BLaER1 treated with 17β-estradiol and CSF1 and Interleukin-3, amounts not matched to agents 10 nM and 100 nM (cell line): ENCODE results near the gene CTXN3.
"Not testable (repeated sequence)": the region's sequence is repeated elsewhere in the genome, so short reads cannot be mapped to it uniquely, and the experiment has no call there.

Experiments
- H3K27ac ChIP-seq, 11 experiments: shearing (Covaris generic); formaldehyde crosslinking; 2 replicates each; pipeline ENCODE4 v1.8.1; 2022
- H3K27me3 ChIP-seq, 11 experiments: shearing (Covaris generic); formaldehyde crosslinking; 2 replicates each; pipeline ENCODE4 v1.8.1; 2022
- H3K36me3 ChIP-seq, 11 experiments: shearing (Covaris generic); formaldehyde crosslinking; 2 replicates each; pipeline ENCODE4 v1.8.1; 2022
- H3K4me1 ChIP-seq, 10 experiments: shearing (Covaris generic); formaldehyde crosslinking; 2 replicates each; pipeline ENCODE4 v1.8.1; 2022
- H3K4me2 ChIP-seq, 11 experiments: shearing (Covaris generic); formaldehyde crosslinking; 2 replicates each; pipeline ENCODE4 v1.8.1; 2022
- H3K4me3 ChIP-seq, 10 experiments: shearing (Covaris generic); formaldehyde crosslinking; 2 replicates each; pipeline ENCODE4 v1.8.1; 2022
- H3K9ac ChIP-seq, 11 experiments: shearing (Covaris generic); formaldehyde crosslinking; 2 replicates each; pipeline ENCODE4 v1.8.1; 2022
- H3K9me3 ChIP-seq, 11 experiments: shearing (Covaris generic); formaldehyde crosslinking; replicated peaks in 1 of 11; 2 replicates each; pipeline ENCODE4 v1.8.1; 2022
- H4K20me1 ChIP-seq, 11 experiments: shearing (Covaris generic); formaldehyde crosslinking; 2 replicates each; pipeline ENCODE4 v1.8.1; 2022
- Cebpa-rat ChIP-seq, 11 experiments: shearing (Covaris generic); IDR thresholded peaks; 2 replicates each; pipeline ENCODE4 v1.8.1; 2022

CTXN3 gene

DNA sequence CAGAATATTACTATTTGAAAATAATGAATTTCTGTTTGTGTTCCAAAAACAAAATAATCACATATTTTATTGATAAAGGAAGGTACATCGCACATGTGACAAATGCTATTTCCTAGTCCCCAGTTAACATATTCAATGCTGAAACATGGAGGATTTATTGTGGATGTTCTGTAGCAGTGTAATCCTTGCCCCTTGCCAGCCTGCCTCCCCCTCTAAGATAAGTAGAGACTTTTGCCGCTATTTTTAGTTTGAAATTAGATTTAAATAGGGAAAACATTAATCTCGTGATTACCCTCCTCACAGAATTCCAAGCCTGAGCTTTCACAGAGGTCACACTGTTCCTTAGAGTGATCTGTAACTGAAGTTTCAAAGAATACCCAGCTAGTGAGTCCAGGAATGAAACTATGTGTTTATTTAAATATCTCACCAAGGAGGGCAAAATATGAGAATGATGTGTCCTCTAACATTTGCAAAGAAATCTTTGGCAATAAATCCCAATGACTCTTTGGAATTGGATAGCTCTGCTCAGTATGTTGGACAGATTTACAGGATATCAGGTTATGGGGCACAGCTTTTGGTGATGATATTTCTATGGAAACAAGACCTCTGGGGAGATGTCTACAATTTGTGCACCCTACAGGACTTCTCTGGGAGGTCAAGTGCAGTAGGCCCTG is 17.3 kb downstream of the CTXN3 start:
- Histone ChIP-seq H4K20me1 (no peaks in the 10 kb centered on the region), H3K27me3 (no peaks in the 10 kb centered on the region), H3K27ac (no peak overlapping the region), H3K9me3 (no peaks in the 10 kb centered on the region), H3K36me3 (no peaks in the 10 kb centered on the region), H3K4me1 (no peaks in the 10 kb centered on the region), H3K4me3 (no peak overlapping the region), H3K9ac (no peak overlapping the region), H3K4me2 (no peak overlapping the region)
- no peak for TF ChIP-seq Cebpa-rat (IDR thresholded peaks at IDR 0.05)

DNA sequence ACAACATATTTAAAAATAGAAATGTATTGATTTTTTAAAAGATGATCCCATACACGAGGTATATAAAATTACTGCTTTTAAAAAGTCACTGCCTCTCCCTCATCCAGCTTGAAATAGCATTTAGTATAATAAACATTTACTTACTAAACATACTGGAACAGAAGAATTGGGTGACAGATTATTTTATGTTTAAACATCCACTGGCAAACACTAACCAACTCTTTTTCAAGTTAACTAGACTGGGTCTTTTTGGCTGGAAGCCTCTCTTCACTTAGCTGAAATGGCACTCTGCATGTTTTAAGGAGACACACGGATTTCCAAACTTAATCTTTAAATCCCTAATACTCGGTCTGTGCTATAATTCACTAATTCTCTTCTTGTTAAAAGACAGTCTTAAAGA is 19.0 kb downstream of the CTXN3 start:
- no peaks in the 10 kb centered on the region for H3K27me3 ChIP-seq
- no peak for TF ChIP-seq Cebpa-rat (IDR thresholded peaks at IDR 0.05)
- no peak overlapping the region for H3K27ac ChIP-seq
- H3K36me3 ChIP-seq: no peaks in the 10 kb centered on the region
- no peak overlapping the region for H3K9ac ChIP-seq
- no peaks in the 10 kb centered on the region for H3K4me1 ChIP-seq
- no peaks in the 10 kb centered on the region for H4K20me1 ChIP-seq
- H3K4me3 ChIP-seq: no peak overlapping the region
- no peak overlapping the region for H3K4me2 ChIP-seq
- H3K9me3 ChIP-seq: no peaks in the 10 kb centered on the region

DNA sequence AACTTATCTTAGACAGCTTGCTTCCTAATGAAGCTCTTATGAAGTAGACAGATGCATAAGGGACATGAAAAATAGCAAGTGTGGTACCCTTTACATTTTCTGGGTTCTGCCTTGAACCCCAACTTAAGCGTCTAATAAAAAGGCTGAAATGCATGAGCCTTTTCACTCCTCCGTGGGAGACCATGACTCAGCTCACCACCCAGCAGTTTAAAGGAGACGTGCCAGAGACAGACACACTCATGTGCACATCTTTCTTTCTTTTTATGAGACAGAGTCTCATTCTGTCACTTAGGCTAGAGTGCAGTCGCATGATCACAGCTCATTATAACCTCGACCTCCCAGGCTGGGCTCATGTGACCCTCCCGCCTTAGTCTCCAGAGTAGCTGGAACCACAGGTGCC is 22.3 kb downstream of the CTXN3 start:
- no peaks in the 10 kb centered on the region for H3K36me3 ChIP-seq
- no peaks in the 10 kb centered on the region for H4K20me1 ChIP-seq
- H3K9me3 ChIP-seq: no peaks in the 10 kb centered on the region
- no peaks in the 10 kb centered on the region for H3K4me1 ChIP-seq
- no peak overlapping the region for H3K9ac ChIP-seq
- no peak overlapping the region for H3K27ac ChIP-seq
- no peaks in the 10 kb centered on the region for H3K27me3 ChIP-seq
- no peak overlapping the region for H3K4me3 ChIP-seq
- TF ChIP-seq Cebpa-rat (IDR thresholded peaks at IDR 0.05): no peak
- H3K4me2 ChIP-seq: no peak overlapping the region

DNA sequence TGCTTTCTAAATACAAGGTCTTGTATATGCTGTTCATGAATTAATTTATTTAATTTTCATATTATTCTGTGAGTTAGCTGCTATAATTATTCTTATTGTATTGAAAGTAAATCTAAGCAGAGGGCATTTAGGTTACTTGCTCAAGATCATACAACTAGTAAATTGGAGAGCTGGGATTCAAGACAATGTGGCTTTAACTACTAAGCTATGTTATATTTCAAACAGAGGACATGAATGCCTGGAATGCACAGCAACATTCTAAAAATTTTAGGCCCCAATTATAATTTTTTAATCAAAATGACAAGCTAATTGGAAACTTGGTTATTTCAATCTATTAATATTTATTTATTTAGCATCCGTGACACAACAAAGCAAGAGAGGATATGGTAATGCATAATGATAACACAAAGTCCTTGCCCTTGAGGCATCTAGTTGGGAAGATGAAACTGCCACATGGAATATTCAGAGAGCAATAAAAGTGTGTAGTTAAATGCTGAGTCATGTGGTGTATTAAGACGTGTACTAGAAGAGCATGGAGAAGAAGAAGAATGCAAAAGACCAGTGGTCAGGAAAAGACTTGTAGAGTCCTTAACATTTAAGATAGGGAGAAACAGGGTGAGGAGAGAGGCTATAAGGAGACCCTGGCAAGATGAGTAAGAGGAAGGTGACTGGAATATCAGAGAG is 24.4 kb downstream of the CTXN3 start:
- Histone ChIP-seq H3K9me3 (no peaks in the 10 kb centered on the region), H3K27ac (no peak overlapping the region), H3K4me3 (no peak overlapping the region), H3K4me2 (no peak overlapping the region), H3K9ac (no peak overlapping the region), H3K27me3 (no peaks in the 10 kb centered on the region), H3K4me1 (no peaks in the 10 kb centered on the region), H3K36me3 (no peaks in the 10 kb centered on the region), H4K20me1 (no peaks in the 10 kb centered on the region)
- TF ChIP-seq Cebpa-rat (IDR thresholded peaks at IDR 0.05): no peak

DNA sequence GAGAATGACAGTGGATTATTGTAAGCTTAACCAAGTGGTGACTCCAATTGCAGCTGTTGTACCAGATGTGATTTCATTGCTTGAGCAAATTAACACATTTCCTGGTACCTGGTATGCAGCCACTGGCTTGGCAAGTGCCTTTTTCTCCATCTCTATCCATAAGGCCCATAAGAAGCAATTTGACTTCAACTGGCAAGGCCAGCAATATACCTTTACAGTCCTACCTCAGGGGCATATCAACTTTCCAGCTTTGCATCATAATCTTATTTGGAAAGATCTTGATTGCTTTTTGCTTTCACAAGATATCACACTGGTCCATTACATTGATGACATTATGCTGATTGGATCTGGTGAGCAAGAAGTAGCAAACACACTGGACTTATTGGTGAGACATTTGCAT is 28.1 kb downstream of the CTXN3 start:
- H3K9ac ChIP-seq, H4K20me1 ChIP-seq, H3K36me3 ChIP-seq, H3K4me1 ChIP-seq, H3K4me2 ChIP-seq, H3K9me3 ChIP-seq, H3K27me3 ChIP-seq, H3K27ac ChIP-seq, H3K4me3 ChIP-seq: not testable (repeated sequence)

DNA sequence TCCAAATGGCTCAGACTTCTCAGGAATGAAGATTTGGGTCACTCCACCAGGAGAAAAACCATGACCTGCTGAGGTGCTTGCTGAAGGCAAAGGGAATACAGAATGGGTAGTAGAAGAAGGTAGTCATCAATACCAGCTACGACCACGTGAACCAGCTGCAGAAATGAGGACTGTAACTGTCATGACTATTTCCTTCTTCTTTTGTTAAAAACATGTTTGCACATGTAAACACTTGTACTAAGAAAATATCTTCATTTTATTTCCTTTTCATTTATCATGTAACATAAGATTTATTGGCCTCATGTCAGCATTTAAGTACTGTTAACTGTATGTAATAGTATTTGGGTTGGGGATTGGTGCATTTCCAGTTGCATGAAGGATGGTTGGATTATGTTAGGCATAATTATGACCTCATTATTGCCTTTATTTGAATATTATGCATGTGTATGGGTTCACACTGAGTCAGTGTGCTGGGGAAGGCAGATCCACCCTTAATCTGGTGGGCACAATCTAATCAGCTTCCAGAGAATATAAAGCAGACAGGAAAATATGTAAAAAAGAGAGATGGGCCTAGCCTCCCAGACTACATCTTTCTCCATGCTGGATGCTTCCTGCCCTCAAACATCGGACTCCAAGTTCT is 30.9 kb downstream of the CTXN3 start:
- H3K9me3 ChIP-seq, H3K27me3 ChIP-seq, H3K36me3 ChIP-seq, H3K4me2 ChIP-seq, H3K27ac ChIP-seq, H4K20me1 ChIP-seq, H3K4me3 ChIP-seq, H3K9ac ChIP-seq, H3K4me1 ChIP-seq: not testable (repeated sequence)

DNA sequence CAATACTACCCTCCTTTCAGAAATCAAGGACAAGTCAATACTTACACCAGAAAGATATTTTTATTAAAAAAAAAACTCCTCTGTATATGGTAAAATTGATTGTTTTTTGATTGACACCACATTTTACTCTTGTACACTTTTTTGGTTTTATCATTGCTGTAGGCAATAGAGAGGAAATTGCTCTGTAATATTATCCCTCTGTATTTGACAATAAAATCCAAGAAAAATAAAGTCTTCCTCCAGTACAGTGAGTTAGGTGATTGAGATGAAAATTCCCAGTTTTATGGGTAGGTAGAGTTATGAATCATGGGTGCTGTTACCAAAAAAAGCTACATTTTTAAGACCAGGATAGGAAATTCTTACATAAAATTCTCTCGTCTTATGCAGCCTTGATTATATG is 31.7 kb downstream of the CTXN3 start:
- Histone ChIP-seq H3K4me2 (no peak overlapping the region), H3K9me3 (no peaks in the 10 kb centered on the region), H3K27ac (no peak overlapping the region), H3K27me3 (no peaks in the 10 kb centered on the region), H3K4me1 (no peaks in the 10 kb centered on the region), H3K4me3 (no peak overlapping the region), H4K20me1 (no peaks in the 10 kb centered on the region), H3K9ac (no peak overlapping the region), H3K36me3 (no peaks in the 10 kb centered on the region)
- no peak for TF ChIP-seq Cebpa-rat (IDR thresholded peaks at IDR 0.05)

DNA sequence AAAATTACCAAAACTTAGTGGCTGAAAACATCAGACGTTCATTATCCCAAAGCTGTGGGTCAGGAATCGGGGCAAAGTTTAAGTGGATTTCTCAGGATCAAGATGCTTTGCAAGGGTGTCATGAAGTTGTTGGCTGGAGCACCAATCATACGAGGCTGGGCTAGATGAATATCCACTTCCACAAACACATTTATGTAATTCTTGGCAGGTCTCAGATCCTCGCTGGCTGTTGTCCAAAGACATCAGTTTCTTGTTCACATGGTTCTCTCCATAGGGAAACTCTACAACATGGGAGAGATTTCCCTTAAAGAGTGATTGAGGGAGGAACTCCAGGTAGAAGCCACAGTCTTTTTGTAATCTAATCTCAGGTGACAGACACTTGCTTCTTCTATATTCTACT is 34.1 kb downstream of the CTXN3 start:
- no peaks in the 10 kb centered on the region for H4K20me1 ChIP-seq
- H3K9me3 ChIP-seq: no peaks in the 10 kb centered on the region
- H3K4me3 ChIP-seq: no peak overlapping the region
- H3K4me1 ChIP-seq: no peaks in the 10 kb centered on the region
- no peak overlapping the region for H3K4me2 ChIP-seq
- no peak for TF ChIP-seq Cebpa-rat (IDR thresholded peaks at IDR 0.05)
- H3K36me3 ChIP-seq: no peaks in the 10 kb centered on the region
- H3K9ac ChIP-seq: no peak overlapping the region
- H3K27ac ChIP-seq: no peak overlapping the region
- H3K27me3 ChIP-seq: no peaks in the 10 kb centered on the region

DNA sequence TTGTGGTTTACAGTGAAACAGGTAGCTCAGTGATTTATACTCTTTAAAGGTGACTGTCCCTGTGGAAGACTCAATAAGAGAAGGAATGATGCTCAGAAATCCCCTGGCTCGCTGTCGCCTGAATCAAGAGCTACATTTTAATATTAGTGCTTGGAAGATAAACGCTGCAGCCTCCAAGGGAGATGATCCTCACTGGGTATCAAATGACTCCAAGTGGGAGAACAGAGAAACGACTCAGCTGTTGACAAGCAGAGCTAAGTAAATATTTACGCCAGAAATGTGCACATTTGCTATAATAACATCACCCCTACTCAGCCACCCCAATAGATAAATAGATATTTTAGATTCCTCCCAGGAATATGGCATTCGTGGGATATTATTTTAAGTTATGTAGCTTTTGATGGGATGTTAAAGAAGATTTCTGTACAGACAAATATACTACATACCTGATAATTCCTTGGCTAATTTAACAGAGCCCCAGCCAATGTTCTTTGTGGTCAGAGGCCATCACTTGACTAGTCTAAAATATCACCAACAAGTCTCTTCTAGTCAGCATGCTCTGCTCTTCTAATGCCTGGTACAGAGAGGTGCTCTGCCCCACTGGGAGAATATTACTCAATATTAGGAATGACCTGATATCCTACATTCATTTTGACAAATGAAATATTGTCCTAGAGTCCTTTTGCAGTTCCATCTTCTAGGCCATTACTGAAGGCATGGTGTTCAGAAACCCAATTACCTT is 36.0 kb downstream of the CTXN3 start:
- no peaks in the 10 kb centered on the region for H3K4me1 ChIP-seq
- TF ChIP-seq Cebpa-rat (IDR thresholded peaks at IDR 0.05): no peak

More for the DNA sequence above, 36.0 kb downstream of the CTXN3 start:
- H3K9ac ChIP-seq: no peak overlapping the region
- no peaks in the 10 kb centered on the region for H3K9me3 ChIP-seq
- H3K27me3 ChIP-seq: no peaks in the 10 kb centered on the region
- no peak overlapping the region for H3K4me2 ChIP-seq
- H3K36me3 ChIP-seq: no peaks in the 10 kb centered on the region
- H3K4me3 ChIP-seq: no peak overlapping the region
- no peak overlapping the region for H3K27ac ChIP-seq
- no peaks in the 10 kb centered on the region for H4K20me1 ChIP-seq
